Measurements from ENCODE around the gene FAM3B. TPM values are rescaled to one million over a fixed set of nuclear protein-coding genes. Genes with fewer than 3 reads are reported as not detected.
"Not testable (repeated sequence)": the region's sequence is repeated elsewhere in the genome, so short reads cannot be mapped to it uniquely, and the experiment has no call there.

Gene FAM3B, protein sequence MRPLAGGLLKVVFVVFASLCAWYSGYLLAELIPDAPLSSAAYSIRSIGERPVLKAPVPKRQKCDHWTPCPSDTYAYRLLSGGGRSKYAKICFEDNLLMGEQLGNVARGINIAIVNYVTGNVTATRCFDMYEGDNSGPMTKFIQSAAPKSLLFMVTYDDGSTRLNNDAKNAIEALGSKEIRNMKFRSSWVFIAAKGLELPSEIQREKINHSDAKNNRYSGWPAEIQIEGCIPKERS
- not detected for polyA plus RNA-seq (2012; ENCODE audit: insufficient read depth, insufficient read length)

DNA sequence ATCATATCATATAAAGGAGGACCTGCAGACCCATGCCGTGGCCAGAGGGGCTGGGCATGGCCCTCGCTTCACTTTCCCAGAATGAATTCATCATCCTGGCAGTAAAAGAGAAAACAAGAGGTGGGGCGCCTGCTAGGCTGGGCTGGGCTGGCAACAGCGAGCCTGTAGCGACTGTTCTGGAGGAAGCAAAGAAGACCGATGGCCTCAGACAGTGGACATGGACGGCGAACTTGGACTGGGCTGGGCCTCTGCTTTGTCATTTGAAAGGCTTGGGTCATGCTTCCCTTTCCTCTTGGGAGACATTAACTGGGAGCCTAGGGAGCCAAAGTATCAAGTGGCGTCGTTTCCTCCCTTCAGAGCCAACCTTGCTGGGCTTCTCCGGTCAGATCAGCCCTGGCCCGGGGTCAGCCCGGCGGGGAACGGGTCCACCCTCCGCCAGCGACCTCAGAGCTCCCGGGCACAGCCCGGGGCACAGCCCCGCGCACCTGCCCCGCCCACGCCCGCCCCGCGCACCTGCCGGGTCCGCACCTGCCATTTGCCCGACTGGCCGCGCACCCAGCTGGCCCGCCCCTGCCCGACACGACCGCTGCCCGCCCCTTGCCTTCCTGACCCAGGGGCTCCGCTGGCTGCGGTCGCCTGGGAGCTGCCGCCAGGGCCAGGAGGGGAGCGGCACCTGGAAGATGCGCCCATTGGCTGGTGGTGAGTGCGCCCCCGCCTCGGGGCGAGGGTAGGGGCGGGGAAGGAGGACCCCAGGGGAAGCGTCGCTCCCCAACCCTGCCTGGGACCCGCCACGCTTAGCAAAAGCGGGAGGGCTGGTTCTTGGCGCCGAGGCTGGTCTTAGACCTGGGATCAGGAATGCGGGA lies at the start of gene FAM3B:
Gene FAM3B (plus strand): TSS at position 602 of the 863 bp plus-strand sequence. CDS start 79 bp downstream, at position 681.
- H3K4me3 ChIP-seq (ENCODE audit: low read length) = no peak within 1 kb of the TSS
- DNase-seq (ENCODE audit: low read depth, low spot score) = no peak

DNA sequence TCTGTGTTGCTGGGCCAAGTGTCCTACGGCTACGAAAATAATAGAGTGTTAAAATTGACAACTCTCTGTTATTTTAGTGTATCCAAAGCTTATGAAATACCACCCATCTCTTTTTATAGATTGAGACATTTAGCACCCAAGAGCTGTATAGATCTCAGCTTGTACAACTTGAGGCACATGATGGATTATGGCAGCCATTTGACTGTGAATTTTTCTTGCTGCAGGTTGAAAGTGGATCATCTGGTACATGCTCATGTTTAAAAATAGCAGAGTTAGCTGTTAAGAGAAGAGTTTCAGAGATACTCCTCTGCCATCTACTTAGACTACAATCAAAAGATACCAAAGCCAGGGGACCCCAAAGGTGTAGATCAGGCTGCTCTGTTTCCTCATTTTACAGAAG lies 49.3 kb upstream of the FAM3B start:
- H3K4me3 ChIP-seq (ENCODE audit: low read length) = no peak overlapping the region
- DNase-seq (ENCODE audit: low read depth, low spot score) = no peak

DNA sequence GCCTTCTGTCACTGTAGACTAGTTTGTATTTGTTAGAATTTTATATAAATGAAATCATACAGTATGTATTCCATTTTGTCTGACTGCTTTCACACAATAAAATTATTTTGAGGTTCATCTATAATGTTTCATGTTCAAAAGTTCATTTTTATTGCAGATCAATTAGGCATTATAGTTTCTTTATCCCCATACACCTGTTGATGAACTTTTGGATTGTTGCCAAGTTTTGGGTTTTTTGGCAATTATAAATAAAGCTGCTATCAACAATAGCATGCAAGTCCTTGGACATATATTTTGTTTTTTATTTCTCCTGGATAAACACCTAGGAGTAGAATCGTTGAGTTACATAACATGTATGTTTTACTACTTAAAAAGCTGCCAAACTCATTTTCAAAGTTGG lies 47.1 kb upstream of the FAM3B start:
- no peak for DNase-seq (ENCODE audit: low read depth, low spot score)
- no peak overlapping the region for H3K4me3 ChIP-seq (ENCODE audit: low read length)

DNA sequence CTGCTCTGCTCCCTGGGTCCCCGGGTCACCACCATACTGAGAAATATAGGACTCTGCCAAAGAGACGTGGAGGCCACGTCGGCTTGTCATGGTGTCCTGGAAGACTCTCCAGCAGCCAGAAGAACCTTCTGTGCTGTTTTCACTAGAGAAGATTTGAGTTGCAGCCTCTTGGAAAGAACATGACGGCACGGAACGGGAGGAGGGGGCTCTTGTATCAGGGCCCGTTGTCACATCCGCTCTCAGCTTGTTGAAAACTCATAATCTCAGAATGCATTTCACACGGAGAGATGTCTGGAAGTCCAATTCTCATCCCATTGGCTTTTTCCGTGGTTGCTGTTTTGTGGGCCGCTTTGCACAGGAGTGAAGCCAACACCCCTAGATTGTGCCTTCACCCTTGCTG lies 39.4 kb upstream of the FAM3B start:
- DNase-seq (ENCODE audit: low read depth, low spot score) = no peak
- no peak overlapping the region for H3K4me3 ChIP-seq (ENCODE audit: low read length)

DNA sequence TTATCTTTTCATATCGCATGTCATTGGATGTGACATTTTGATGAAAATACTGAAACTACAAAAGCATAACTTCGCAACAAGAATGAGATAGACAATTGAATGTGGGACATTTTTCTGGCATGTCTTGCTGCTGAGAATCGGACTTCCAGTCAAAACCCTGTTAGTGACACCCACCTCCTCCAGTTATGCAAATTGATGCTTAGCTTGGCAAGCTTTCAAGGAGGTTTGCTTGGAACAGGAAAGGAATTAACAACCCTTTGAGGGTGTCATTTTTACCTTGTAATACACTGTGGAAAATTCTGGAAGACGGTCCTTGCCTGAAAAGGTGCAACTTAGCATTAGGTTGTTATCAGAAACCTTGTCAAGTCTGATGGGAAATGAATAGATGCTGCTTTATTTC lies 38.8 kb upstream of the FAM3B start:
- DNase-seq (ENCODE audit: low read depth, low spot score) = no peak
- no peak overlapping the region for H3K4me3 ChIP-seq (ENCODE audit: low read length)

DNA sequence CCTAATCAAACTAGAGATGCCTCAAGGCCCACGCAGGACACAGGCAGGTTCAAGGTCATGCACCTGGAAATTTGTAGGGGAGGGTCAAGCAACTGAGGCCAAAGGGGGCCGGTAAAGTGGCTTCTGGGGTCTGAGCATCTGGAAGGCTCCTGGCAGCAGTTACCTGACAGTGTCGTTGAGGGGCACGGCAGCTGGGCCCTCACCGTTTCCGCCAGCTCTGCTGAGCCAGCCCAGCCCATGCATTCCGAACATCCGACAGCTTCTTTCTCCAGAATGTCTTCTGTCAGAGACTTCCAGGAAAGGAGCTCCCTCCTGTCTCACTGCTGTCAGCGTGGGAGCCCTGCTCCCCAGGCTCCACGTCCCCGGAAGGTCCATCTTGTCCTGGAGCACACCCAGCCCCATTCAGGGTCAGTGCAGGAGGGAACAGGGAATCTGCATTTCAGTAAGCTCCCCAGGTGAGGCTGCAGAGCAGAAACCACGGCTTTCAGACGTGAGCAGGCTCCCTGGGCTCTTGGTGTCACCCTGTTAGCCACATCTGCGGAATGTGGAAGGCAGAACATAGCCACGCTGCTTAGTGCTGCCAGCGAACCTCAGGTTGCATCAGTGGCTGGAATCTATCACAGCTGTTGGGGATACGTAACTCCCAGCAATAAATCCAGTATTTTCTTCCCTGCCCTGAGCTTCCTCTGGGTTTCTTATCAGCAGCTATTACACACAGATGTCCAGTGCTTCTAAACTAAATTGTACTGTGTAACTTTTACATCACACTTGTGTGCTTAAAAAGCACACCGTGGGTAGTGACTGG lies 36.3 kb upstream of the FAM3B start:
- no peak overlapping the region for H3K4me3 ChIP-seq (ENCODE audit: low read length)
- DNase-seq (ENCODE audit: low read depth, low spot score) = no peak

DNA sequence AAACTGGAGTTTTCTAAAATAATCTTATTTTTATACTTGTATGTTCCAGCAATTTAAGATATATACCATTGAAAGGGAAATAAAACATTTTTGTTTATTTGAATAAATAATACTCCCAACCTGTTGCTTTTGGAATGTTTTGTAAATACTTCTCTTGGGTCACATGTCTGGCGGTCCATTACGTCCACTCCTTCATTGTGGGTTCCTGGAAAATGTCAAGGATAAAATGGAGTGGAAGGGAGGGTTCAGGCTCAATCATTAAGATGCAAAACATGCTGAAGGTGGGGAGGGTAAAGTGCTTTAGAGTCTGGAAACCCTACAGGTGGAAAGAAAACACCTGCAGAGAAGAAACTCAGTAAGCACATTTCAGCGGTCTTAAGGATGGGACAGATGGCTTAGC lies 34.2 kb upstream of the FAM3B start:
- no peak for DNase-seq (ENCODE audit: low read depth, low spot score)
- H3K4me3 ChIP-seq (ENCODE audit: low read length) = no peak overlapping the region

DNA sequence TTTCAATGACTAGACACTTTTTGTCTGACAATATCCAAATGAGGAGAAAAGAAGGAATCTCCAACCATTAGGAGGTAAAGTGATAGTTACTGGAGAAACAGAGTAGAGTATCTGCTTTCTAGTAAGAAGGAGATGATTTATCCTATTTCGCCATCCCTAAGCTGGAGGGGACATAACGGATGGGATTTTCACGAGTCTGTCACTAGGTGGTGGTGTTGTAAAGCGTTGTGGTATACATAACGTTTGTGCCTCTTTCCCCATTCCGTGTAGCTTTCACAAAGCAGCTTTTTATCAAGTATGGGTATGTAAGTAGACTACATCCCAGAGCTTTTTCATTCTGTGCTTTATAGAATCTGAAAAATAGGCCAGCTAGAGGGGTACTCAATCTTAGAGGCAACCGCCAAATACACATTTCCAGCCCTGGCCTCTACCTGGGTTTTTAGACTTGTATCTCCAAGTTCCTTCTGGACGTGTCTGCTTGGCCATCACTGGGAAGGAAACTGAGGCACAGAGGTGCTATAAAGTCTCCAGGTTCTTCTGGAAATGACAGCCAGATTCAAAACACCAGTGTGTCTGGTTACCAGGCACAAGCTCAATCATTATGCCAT lies 33.3 kb upstream of the FAM3B start:
- peak; percentile 76 for DNase-seq (ENCODE audit: low read depth, low spot score)
- H3K4me3 ChIP-seq (ENCODE audit: low read length) = no peak overlapping the region

DNA sequence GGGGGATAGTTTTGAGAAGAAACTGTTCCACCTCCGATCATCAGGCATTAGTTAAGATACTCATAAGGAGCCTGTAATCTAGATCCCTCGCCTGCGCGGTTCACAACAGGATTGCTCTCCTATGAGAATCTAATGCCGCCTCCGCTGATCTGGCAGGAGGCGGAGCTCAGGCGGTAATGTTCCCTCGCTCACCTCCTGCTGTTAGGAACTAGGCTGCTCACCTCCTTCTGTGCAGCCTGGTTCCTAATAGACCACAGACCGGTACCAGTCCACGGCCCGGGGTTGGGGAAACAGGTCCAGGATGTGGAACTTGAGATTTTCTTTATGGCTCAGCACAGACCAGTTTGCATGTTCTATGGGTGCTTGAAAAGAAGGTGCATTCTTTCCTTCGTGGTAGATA lies 27.2 kb upstream of the FAM3B start:
- H3K4me3 ChIP-seq (ENCODE audit: low read length) = no peak overlapping the region
- DNase-seq (ENCODE audit: low read depth, low spot score) = no peak

DNA sequence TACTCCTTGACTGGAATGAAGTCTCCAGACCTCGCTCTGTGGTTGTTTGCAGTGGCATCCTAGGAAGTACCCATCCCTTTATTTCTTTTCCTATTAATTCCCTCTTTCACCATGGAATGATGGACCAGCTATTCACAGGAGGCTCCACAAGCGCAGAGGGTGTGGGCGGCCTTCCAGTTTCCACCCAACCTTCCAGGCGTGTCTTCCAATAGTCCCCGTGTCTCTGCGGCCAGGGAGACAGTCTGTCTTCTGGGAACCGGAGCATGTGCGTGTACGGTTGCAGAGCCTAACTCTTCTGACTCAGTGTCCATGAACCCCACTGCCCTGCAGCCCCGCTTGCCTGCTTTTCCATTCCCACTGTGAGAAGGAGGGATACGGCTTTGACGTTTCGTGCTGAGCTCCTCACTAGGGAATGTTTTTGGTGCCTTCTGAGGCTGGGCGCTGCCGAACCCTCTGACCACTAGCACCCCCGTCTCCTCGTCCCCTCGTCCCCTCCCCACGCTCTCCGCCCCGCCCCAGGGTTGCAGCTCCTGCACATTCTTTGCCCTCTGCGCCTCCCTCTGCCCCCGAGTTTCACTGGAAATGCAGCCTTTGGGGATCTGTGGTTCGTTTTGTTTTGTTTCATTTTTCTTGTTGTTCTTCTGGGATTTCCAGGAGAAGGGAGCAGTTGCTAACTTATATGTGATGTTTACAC lies 26.3 kb upstream of the FAM3B start:
- DNase-seq (ENCODE audit: low read depth, low spot score) = no peak
- H3K4me3 ChIP-seq (ENCODE audit: low read length) = no peak overlapping the region

DNA sequence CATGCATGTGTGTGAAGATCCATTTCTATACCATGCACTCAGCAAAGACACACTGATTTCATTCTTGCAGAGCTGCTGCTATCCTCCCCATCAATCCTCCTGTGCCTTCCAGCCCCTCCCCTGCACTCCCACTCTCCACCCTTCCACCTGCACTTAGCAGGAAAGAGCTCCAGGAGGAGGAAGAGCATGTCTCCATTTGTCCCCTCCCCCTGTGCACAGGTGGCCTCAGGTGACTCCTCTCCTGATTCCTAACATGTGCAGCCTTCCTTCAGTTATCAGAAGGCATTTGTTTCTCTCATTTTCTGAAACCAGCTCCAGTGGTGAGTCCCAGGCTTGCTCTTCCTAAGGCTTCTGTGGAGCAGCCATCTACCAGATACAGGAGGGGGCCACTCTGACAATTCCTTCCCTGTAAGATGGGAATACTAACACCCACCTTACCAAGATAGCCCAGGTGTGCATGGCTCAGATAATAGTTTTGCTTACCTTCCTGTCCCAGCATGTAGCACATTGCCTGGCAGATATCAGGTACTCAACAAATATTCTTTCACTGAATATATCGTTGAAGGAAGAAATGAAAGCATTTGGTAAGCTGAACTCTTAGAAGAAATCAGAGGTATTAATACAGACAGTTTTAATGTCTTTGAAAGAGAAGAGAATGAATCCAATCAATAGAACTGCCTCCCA lies 21.9 kb upstream of the FAM3B start:
- no peak for DNase-seq (ENCODE audit: low read depth, low spot score)
- no peak overlapping the region for H3K4me3 ChIP-seq (ENCODE audit: low read length)

DNA sequence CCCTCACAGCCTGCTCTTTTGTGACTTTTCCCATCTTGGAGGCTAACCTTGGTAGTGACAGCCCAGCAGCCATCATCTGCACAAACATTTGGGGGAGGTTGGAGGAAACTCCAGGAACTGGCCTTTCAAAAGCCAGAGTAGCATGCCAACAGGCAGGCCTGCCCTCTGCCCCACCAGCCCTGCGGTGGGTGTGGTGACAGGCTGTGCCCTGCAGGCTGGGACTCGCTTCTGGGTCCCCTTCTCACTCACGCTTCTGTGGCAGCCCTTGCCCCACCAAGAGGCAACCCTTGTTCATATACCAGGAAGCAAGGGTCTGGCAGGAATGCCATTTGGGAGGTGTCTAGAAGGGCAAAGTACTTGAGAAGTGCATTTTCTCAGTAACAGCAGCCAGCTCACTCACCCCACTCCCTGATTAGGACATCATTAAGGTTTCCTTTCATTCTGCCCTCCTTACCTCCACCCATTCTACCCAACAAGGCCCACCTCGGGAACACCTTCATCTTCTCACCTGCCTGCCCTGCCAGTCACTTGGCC lies 20.8 kb upstream of the FAM3B start:
- no peak overlapping the region for H3K4me3 ChIP-seq (ENCODE audit: low read length)
- no peak for DNase-seq (ENCODE audit: low read depth, low spot score)

DNA sequence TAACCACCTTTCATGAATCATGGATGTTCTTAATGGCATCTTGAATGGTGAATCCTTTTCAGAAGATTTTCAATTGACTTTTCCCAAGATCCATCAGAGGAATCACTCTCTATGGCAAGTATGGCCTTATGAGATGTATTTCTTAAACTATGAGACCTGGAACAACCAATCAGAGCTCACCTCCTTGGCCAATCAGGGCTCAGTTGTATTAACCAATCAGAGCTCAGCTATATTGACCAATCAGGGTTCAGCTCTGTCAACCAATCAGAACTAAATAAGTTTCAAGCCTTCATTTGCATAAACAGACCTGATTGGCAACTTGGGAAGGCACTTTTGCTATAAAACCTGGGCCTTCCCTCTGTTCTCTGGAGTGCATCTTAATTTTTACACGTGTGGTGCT lies 13.6 kb upstream of the FAM3B start:
- H3K4me3 ChIP-seq (ENCODE audit: low read length) = no peak overlapping the region

DNA sequence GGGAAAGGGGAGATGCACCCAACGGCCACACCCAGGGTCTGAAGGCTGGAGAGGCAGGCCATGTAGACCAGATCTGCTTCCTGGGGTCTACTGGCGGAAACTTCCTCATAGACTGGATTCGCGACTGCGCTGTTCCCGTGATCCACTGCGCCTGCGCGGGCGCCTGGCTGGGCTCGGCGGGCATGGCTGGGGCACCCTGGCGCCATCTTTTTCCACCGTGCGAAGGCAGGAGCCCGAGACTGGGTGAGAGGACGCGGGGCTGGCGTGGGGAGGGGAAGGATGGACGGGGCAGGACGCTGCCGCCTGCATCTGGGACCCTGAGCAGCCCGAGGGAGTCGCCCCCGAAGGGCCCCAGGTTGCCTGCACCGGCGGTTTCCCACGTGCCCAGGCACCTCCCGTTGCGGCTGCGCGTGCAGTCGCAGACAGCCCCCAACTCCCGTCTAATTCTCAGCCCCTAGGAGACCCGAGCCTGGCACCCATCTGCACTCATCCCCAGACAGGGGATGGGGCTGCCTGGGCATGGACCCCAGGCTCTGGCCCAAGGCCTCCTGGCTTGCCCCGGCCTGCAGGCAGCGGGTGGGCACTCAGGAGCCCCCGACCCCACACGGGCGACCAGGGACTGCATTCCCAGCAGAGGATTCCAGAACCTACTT lies 12.4 kb upstream of the FAM3B start:
- no peak for DNase-seq (ENCODE audit: low read depth, low spot score)
- H3K4me3 ChIP-seq (ENCODE audit: low read length) = no peak overlapping the region

More for the DNA sequence above, 13.6 kb upstream of the FAM3B start:
- no peak for DNase-seq (ENCODE audit: low read depth, low spot score)

DNA sequence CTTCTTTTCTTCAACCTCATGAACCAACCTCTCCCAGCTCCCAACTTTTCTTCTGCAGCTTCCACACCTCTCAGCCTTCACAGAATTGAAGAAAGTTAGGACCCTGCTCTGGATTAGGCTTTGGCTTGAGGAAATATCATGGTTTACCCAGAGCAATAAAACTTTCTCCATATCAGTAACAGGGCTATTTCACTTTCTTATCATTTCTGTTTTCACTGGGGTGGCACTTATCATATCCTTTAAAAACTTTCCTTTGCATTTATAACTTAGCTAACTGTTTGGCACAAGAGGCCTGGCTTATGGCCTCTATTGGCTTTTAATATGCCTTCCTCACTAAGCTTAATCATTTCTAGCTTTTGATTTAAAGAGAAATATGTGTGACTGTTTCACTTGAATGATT lies 9.4 kb upstream of the FAM3B start:
- DNase-seq (ENCODE audit: low read depth, low spot score) = no peak
- no peak overlapping the region for H3K4me3 ChIP-seq (ENCODE audit: low read length)

DNA sequence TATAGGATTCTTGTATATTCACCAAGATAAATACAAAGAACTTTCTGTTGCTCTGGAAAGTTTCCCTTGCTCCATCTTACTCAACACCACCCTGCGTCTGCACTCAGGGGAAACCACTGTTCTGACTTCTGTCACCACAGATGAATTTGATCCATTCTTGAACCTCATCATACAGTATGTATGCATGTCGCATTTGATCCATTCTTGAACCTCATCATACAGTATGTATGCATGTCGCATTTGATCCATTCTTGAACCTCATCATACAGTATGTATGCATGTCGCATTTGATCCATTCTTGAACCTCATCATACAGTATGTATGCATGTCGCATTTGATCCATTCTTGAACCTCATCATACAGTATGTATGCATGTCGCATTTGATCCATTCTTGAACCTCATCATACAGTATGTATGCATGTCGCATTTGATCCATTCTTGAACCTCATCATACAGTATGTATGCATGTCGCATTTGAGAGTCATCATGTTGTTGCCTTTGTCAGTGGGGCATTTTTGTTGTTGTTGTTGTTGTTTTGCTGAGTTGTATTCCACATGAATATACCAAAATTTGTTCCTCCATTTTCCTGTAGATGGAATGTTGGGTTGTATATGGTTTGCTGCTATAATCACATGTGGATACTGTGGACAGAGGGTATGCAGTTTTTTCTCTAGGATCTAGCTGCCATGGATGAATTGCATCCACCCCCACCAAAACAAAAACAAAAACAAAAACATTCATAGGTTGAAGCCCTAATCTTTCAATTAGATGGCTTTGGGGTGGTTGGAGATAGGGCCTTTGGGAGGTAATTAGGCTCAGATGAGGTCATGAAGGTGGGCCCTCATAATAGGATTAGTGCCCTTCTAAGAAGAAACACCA lies 3.1 kb upstream of the FAM3B start:
- DNase-seq (ENCODE audit: low read depth, low spot score); H3K4me3 ChIP-seq (ENCODE audit: low read length): not testable (repeated sequence)

DNA sequence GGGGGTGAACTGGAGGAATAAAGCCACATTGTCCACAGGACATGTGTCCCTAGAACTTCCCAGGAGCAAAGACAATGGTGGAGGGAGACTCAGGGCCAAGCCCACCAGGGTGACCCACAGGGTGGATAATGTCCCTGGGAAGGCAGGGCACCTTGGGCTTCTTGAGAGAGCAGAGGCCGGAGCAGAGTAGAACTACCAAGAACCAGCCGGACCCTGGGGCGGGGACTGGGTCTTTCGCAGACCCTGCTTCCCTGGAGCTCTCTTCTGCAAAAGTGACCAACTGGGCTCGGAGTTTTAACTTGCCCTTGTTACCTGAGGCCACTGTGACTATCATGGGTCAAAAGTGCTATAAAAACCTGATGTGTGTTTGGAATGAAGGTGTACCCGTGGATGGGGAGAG lies 875 bp upstream of the FAM3B start:
- no peak for DNase-seq (ENCODE audit: low read depth, low spot score)
- no peak overlapping the region for H3K4me3 ChIP-seq (ENCODE audit: low read length)
